ENCODE data around the gene NAA25.

The NAA25 gene

GRCh38 chr12:111976860-111977259 lies 131.7 kb downstream of the NAA25 start:
- no peaks in the 10 kb centered on the region for H3K4me1 ChIP-seq (ENCODE audit: control insufficient read depth, insufficient read depth, low read length)
- no peaks in the 10 kb centered on the region for H3K36me3 ChIP-seq (ENCODE audit: control insufficient read depth, insufficient read depth, low read length)
- no peaks in the 10 kb centered on the region for H3K9me3 ChIP-seq (ENCODE audit: control insufficient read depth, insufficient read depth, low read length)
- no peak overlapping the region for H3K27ac ChIP-seq (ENCODE audit: low read length)
- no peak overlapping the region for H3K4me3 ChIP-seq (ENCODE audit: low read length)
- DNase-seq (ENCODE audit: low read depth, low spot score), result no peak
- H3K27me3 ChIP-seq (ENCODE audit: control insufficient read depth, insufficient read depth, low read length), result no peaks in the 10 kb centered on the region
